HG02870 (cell line): ENCODE measurements around the gene KRTAP22-2.

Source experiments
- ATAC-seq: cut with Tn5 transposase; IDR thresholded peaks from one replicate; pipeline ENCODE4 v1.9.1; 2021; ENCODE audit warnings: mild to moderate bottlenecking, moderate library complexity; ENCODE audit not compliant: unreplicated experiment

KRTAP22-2 gene

GRCh38 chr21:30590297-30590696, at the start of gene KRTAP22-2:
Gene KRTAP22-2, minus strand, starts transcription at chr21:30590397.
- no peak for ATAC-seq

GRCh38 chr21:30638686-30639085, 48.5 kb upstream of the KRTAP22-2 start:
- no peak for ATAC-seq

GRCh38 chr21:30634906-30635305, 44.7 kb upstream of the KRTAP22-2 start, which contains the start of gene KRTAP20-2:
Gene KRTAP20-2, plus strand, starts transcription at chr21:30635206. Its CDS starts 58 bp downstream, at chr21:30635264.
- no peak for ATAC-seq

GRCh38 chr21:30629200-30629599, 39.0 kb upstream of the KRTAP22-2 start:
- no peak for ATAC-seq

GRCh38 chr21:30628109-30628508, 37.9 kb upstream of the KRTAP22-2 start:
- no peak for ATAC-seq

GRCh38 chr21:30625449-30626165, 35.4 kb upstream of the KRTAP22-2 start:
- ATAC-seq: no peak

GRCh38 chr21:30623362-30623761, 33.2 kb upstream of the KRTAP22-2 start:
- ATAC-seq: no peak

- ATAC-seq: no peak
Observed at GRCh38 chr21:30620522-30620921, 30.3 kb upstream of the KRTAP22-2 start, which contains the start of gene KRTAP20-4. Gene KRTAP20-4, plus strand, starts transcription at chr21:30620627.

- ATAC-seq: no peak
Observed at GRCh38 chr21:30620080-30620479, 29.9 kb upstream of the KRTAP22-2 start.

- ATAC-seq: no peak
Observed at GRCh38 chr21:30616125-30616524, 25.9 kb upstream of the KRTAP22-2 start, which contains the start of gene KRTAP20-1. Gene KRTAP20-1, plus strand, starts transcription at chr21:30616425. Its CDS starts 30 bp downstream, at chr21:30616455.

GRCh38 chr21:30615199-30615598, 25.0 kb upstream of the KRTAP22-2 start:
- no peak for ATAC-seq

- no peak for ATAC-seq
Observed at GRCh38 chr21:30613836-30614235, 23.6 kb upstream of the KRTAP22-2 start, which contains the start of gene KRTAP6-1. Gene KRTAP6-1, minus strand, starts transcription at chr21:30613930. Its CDS starts 26 bp downstream, at chr21:30613904.

- ATAC-seq: no peak
Observed at GRCh38 chr21:30612132-30612531, 21.9 kb upstream of the KRTAP22-2 start.

GRCh38 chr21:30605968-30606367, 15.8 kb upstream of the KRTAP22-2 start:
- ATAC-seq: no peak

- no peak for ATAC-seq
Observed at GRCh38 chr21:30600787-30601186, 10.6 kb upstream of the KRTAP22-2 start, which contains the start of gene KRTAP22-1. Gene KRTAP22-1, plus strand, starts transcription at chr21:30601087.

GRCh38 chr21:30598802-30599201, 8.6 kb upstream of the KRTAP22-2 start, which contains the start of gene KRTAP6-2:
Gene KRTAP6-2, minus strand, starts transcription at chr21:30598902. Its CDS starts 28 bp downstream, at chr21:30598874.
- no peak for ATAC-seq

- ATAC-seq: no peak
Observed at GRCh38 chr21:30592140-30592539, 1.9 kb upstream of the KRTAP22-2 start, which contains the start of gene KRTAP6-3. Gene KRTAP6-3, plus strand, starts transcription at chr21:30592440. Its CDS starts 6 bp downstream, at chr21:30592446.

GRCh38 chr21:30582870-30583269, 7.3 kb downstream of the KRTAP22-2 start:
- no peak for ATAC-seq

- no peak for ATAC-seq
Observed at GRCh38 chr21:30580132-30580531, 10.1 kb downstream of the KRTAP22-2 start.

GRCh38 chr21:30579346-30579745, 10.9 kb downstream of the KRTAP22-2 start:
- ATAC-seq: no peak

GRCh38 chr21:30577766-30578165, 12.4 kb downstream of the KRTAP22-2 start:
- ATAC-seq: no peak

GRCh38 chr21:30567617-30568016, 22.6 kb downstream of the KRTAP22-2 start:
- no peak for ATAC-seq
